ENCODE data around the gene SKAP2.

SKAP2 gene

GRCh38 chr7:26714438-26714837 lies 150.0 kb downstream of the SKAP2 start:
- Histone ChIP-seq H3K27ac (replicated peaks; ENCODE audit: low read length) (no peak overlapping the region), H3K79me1 (ENCODE audit: low read depth, low read length) (no peaks in the 10 kb centered on the region), H2BK15ac (ENCODE audit: low read length) (no peak overlapping the region), H2BK120ac (ENCODE audit: low read depth, low read length) (no peak overlapping the region), H2BK12ac (ENCODE audit: low read length) (no peak overlapping the region), H3K4ac (ENCODE audit: low read length) (no peak overlapping the region), H3K23ac (ENCODE audit: low read depth, low read length, poor library complexity) (no peak overlapping the region), H2AK5ac (ENCODE audit: low read depth, low read length) (no peak overlapping the region), H4K91ac (ENCODE audit: low read depth, low read length, poor library complexity) (no peak overlapping the region), H3K14ac (ENCODE audit: low read length) (no peak overlapping the region), H3K4me1 (ENCODE audit: control insufficient read depth in 2 of 2, insufficient read depth in 1 of 2, low read depth in 1 of 2, low read length in 2 of 2) (no peaks in the 10 kb centered on the region), H2BK5ac (ENCODE audit: low read length) (no peak overlapping the region), H3K4me2 (ENCODE audit: insufficient read depth, low read length, poor library complexity, severe bottlenecking) (no peak overlapping the region), H3K9me3 (replicated peaks in 1 of 2; ENCODE audit: control insufficient read depth in 2 of 2, insufficient read depth in 1 of 2, low read depth in 1 of 2, low read length in 2 of 2) (no peaks in the 10 kb centered on the region), H3K18ac (ENCODE audit: low read length) (no peak overlapping the region), H3K27me3 (ENCODE audit: control insufficient read depth in 3 of 3, insufficient read depth in 3 of 3, low read depth in 1 of 3, low read length in 3 of 3) (peaks cover 0 to 4% (median 0%) of the 10 kb centered on the region in 3 experiments), H3K4me3 (ENCODE audit: low read length in 2 of 2) (no peak overlapping the region), H3K9ac (ENCODE audit: low read depth, low read length, poor library complexity) (no peak overlapping the region), H3K36me3 (replicated peaks in 1 of 2; ENCODE audit: control insufficient read depth in 2 of 2, insufficient read depth in 2 of 2, low read length in 2 of 2) (no peaks in the 10 kb centered on the region), H4K8ac (ENCODE audit: low read depth, low read length) (no peak overlapping the region), H2AFZ (ENCODE audit: low read length) (no peak overlapping the region)
- DNase-seq (ENCODE audit: low spot score) = no peak
- WGBS, 2 donors (ENCODE audit: extremely low coverage in 2 of 2, insufficient read length in 2 of 2, insufficient replicate concordance in 1 of 2) = no CpG with 5 or more reads among the region's 3 CpGs

GRCh38 chr7:26714006-26714405 lies 150.4 kb downstream of the SKAP2 start:
- no peak overlapping the region for H2BK5ac ChIP-seq (ENCODE audit: low read length)

DNA sequence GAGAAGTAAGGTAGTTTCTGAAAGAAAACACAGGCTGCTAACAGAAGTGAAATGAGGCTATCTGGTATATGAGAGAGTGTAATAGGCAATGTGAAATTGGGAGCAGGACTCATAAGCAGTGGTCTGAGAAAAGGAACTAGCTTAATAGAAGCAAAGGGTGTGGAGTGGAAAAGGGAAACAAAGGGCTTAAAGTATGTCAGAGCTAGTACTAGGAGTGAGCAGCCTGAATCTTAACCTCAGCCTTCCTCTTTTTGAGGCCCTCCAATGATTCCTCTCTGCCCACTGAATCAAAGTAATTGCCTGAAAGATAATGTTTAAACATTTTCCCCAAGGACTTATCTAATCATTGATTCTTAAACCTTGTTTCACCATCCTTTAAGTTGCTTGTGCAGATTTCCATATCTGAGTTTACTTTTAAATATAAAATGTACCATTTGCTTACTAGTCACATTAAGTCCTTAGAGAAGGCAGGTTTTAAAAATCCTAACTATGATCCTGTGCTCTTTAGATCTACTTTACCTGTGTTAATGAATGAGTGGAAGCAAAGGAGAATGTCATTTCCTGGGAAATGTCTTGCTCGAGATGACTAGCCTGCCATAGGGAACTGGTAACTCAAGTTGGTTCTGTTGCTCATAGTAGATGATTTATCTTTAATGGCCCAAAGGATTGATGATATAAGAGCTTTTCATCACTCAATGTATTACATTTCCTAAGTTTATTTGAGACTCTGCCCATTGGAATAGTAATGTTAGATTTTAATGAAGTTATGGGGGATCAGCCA lies 155.0 kb downstream of the SKAP2 start:
- no peak overlapping the region for H2AFZ ChIP-seq (ENCODE audit: low read length)
- no peaks in the 10 kb centered on the region for H3K9me3 ChIP-seq (replicated peaks in 1 of 2; ENCODE audit: control insufficient read depth in 2 of 2, insufficient read depth in 1 of 2, low read depth in 1 of 2, low read length in 2 of 2)
- no peak overlapping the region for H3K18ac ChIP-seq (ENCODE audit: low read length)
- peaks cover 0 to 6% (median 0%) of the 10 kb centered on the region in 3 experiments for H3K27me3 ChIP-seq (ENCODE audit: control insufficient read depth in 3 of 3, insufficient read depth in 3 of 3, low read depth in 1 of 3, low read length in 3 of 3)
- no peak overlapping the region for H4K8ac ChIP-seq (ENCODE audit: low read depth, low read length)
- H3K36me3 ChIP-seq (replicated peaks in 1 of 2; ENCODE audit: control insufficient read depth in 2 of 2, insufficient read depth in 2 of 2, low read length in 2 of 2) = no peaks in the 10 kb centered on the region
- no peak overlapping the region for H3K9ac ChIP-seq (ENCODE audit: low read depth, low read length, poor library complexity)
- no peaks in the 10 kb centered on the region for H3K4me1 ChIP-seq (ENCODE audit: control insufficient read depth in 2 of 2, insufficient read depth in 1 of 2, low read depth in 1 of 2, low read length in 2 of 2)
- H3K4me2 ChIP-seq (ENCODE audit: insufficient read depth, low read length, poor library complexity, severe bottlenecking) = no peak overlapping the region
- no peak overlapping the region for H2AK5ac ChIP-seq (ENCODE audit: low read depth, low read length)
- WGBS, 2 donors (ENCODE audit: extremely low coverage in 2 of 2, insufficient read length in 2 of 2, insufficient replicate concordance in 1 of 2) = no CpG with 5 or more reads among the region's 1 CpG
- no peak overlapping the region for H3K4me3 ChIP-seq (ENCODE audit: low read length in 2 of 2)
- H3K23ac ChIP-seq (ENCODE audit: low read depth, low read length, poor library complexity) = no peak overlapping the region
- no peak for DNase-seq (ENCODE audit: low spot score)
- H3K4ac ChIP-seq (ENCODE audit: low read length) = no peak overlapping the region
- no peak overlapping the region for H3K27ac ChIP-seq (replicated peaks; ENCODE audit: low read length)
- no peak overlapping the region for H2BK15ac ChIP-seq (ENCODE audit: low read length)
- H2BK5ac ChIP-seq (ENCODE audit: low read length) = no peak overlapping the region
- no peaks in the 10 kb centered on the region for H3K79me1 ChIP-seq (ENCODE audit: low read depth, low read length)
- H4K91ac ChIP-seq (ENCODE audit: low read depth, low read length, poor library complexity) = no peak overlapping the region
- H2BK12ac ChIP-seq (ENCODE audit: low read length) = no peak overlapping the region
- no peak overlapping the region for H2BK120ac ChIP-seq (ENCODE audit: low read depth, low read length)
- H3K14ac ChIP-seq (ENCODE audit: low read length) = no peak overlapping the region

More at GRCh38 chr7:26714006-26714405, 150.4 kb downstream of the SKAP2 start:
- Histone ChIP-seq H3K4me2 (ENCODE audit: insufficient read depth, low read length, poor library complexity, severe bottlenecking) (no peak overlapping the region), H3K4me3 (ENCODE audit: low read length in 2 of 2) (no peak overlapping the region), H3K36me3 (replicated peaks in 1 of 2; ENCODE audit: control insufficient read depth in 2 of 2, insufficient read depth in 2 of 2, low read length in 2 of 2) (no peaks in the 10 kb centered on the region), H3K27me3 (ENCODE audit: control insufficient read depth in 3 of 3, insufficient read depth in 3 of 3, low read depth in 1 of 3, low read length in 3 of 3) (peaks cover 0 to 4% (median 0%) of the 10 kb centered on the region in 3 experiments), H3K4ac (ENCODE audit: low read length) (no peak overlapping the region), H4K8ac (ENCODE audit: low read depth, low read length) (no peak overlapping the region), H2BK120ac (ENCODE audit: low read depth, low read length) (no peak overlapping the region), H3K9ac (ENCODE audit: low read depth, low read length, poor library complexity) (no peak overlapping the region), H3K79me1 (ENCODE audit: low read depth, low read length) (no peaks in the 10 kb centered on the region), H2BK15ac (ENCODE audit: low read length) (no peak overlapping the region), H4K91ac (ENCODE audit: low read depth, low read length, poor library complexity) (no peak overlapping the region), H3K9me3 (replicated peaks in 1 of 2; ENCODE audit: control insufficient read depth in 2 of 2, insufficient read depth in 1 of 2, low read depth in 1 of 2, low read length in 2 of 2) (no peaks in the 10 kb centered on the region), H2BK12ac (ENCODE audit: low read length) (no peak overlapping the region), H3K4me1 (ENCODE audit: control insufficient read depth in 2 of 2, insufficient read depth in 1 of 2, low read depth in 1 of 2, low read length in 2 of 2) (no peaks in the 10 kb centered on the region), H3K27ac (replicated peaks; ENCODE audit: low read length) (no peak overlapping the region), H3K23ac (ENCODE audit: low read depth, low read length, poor library complexity) (no peak overlapping the region), H3K18ac (ENCODE audit: low read length) (no peak overlapping the region), H3K14ac (ENCODE audit: low read length) (no peak overlapping the region), H2AK5ac (ENCODE audit: low read depth, low read length) (no peak overlapping the region), H2AFZ (ENCODE audit: low read length) (no peak overlapping the region)
- no CpG with 5 or more reads among the region's 2 CpGs for WGBS, 2 donors (ENCODE audit: extremely low coverage in 2 of 2, insufficient read length in 2 of 2, insufficient replicate concordance in 1 of 2)
- no peak for DNase-seq (ENCODE audit: low spot score)

- Histone ChIP-seq H3K9me3 (replicated peaks in 1 of 2; ENCODE audit: control insufficient read depth in 2 of 2, insufficient read depth in 1 of 2, low read depth in 1 of 2, low read length in 2 of 2) (no peaks in the 10 kb centered on the region), H2BK12ac (ENCODE audit: low read length) (no peak overlapping the region), H4K8ac (ENCODE audit: low read depth, low read length) (no peak overlapping the region), H4K91ac (ENCODE audit: low read depth, low read length, poor library complexity) (no peak overlapping the region), H3K18ac (ENCODE audit: low read length) (no peak overlapping the region), H3K79me1 (ENCODE audit: low read depth, low read length) (no peaks in the 10 kb centered on the region), H3K4me3 (ENCODE audit: low read length in 2 of 2) (no peak overlapping the region), H2BK120ac (ENCODE audit: low read depth, low read length) (no peak overlapping the region), H3K4me1 (ENCODE audit: control insufficient read depth in 2 of 2, insufficient read depth in 1 of 2, low read depth in 1 of 2, low read length in 2 of 2) (no peaks in the 10 kb centered on the region), H2BK15ac (ENCODE audit: low read length) (no peak overlapping the region), H3K4ac (ENCODE audit: low read length) (no peak overlapping the region), H3K27ac (replicated peaks; ENCODE audit: low read length) (no peak overlapping the region), H3K9ac (ENCODE audit: low read depth, low read length, poor library complexity) (no peak overlapping the region), H2AK5ac (ENCODE audit: low read depth, low read length) (no peak overlapping the region), H2BK5ac (ENCODE audit: low read length) (no peak overlapping the region), H2AFZ (ENCODE audit: low read length) (no peak overlapping the region), H3K4me2 (ENCODE audit: insufficient read depth, low read length, poor library complexity, severe bottlenecking) (no peak overlapping the region), H3K14ac (ENCODE audit: low read length) (no peak overlapping the region), H3K23ac (ENCODE audit: low read depth, low read length, poor library complexity) (no peak overlapping the region), H3K27me3 (ENCODE audit: control insufficient read depth in 3 of 3, insufficient read depth in 3 of 3, low read depth in 1 of 3, low read length in 3 of 3) (peaks cover 0 to 6% (median 0%) of the 10 kb centered on the region in 3 experiments), H3K36me3 (replicated peaks in 1 of 2; ENCODE audit: control insufficient read depth in 2 of 2, insufficient read depth in 2 of 2, low read length in 2 of 2) (no peaks in the 10 kb centered on the region)
- no peak for DNase-seq (ENCODE audit: low spot score)
- WGBS, 2 donors (ENCODE audit: extremely low coverage in 2 of 2, insufficient read length in 2 of 2, insufficient replicate concordance in 1 of 2) = no CpG with 5 or more reads among the region's 2 CpGs
Observed at GRCh38 chr7:26705567-26705966, 158.8 kb downstream of the SKAP2 start.

Measured in neuronal stem cell (in vitro differentiated cells).